ENCODE results near the gene PLCH2. TPM values are rescaled to one million over a fixed set of nuclear protein-coding genes. Genes with fewer than 3 reads are reported as not detected.

The PLCH2 gene
- total and polyA plus RNA-seq, 2 donors (not counting 3 experiments of a cell fraction or from before 2014, with no cell fraction given), result 0.19 to 0.31 TPM

DNA sequence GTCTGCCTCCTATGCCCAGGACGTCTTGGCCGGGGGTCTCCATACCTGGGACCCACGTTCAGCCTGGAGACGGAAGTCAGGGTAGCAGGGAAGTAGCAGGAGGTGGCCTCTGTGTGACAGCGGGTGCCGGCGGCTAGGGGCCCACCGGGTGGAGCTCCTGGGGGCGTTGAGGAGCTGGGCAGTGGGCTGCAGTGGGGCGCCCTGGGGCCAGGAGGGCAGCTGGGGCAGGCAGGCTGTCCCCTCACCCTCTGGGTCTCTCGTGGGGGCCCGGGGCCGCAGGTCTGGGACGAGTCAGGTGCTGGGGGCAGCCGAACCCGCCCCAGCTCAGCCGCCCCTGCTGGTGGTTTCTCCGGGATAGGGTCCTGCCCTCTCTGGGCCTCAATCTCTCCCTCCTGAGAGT is 49.0 kb upstream of the PLCH2 start:
- H3K4me3 ChIP-seq (replicated peaks in 1 of 3; ENCODE audit: insufficient read depth in 1 of 3, low read depth in 1 of 3, low read length in 3 of 3), result no peak overlapping the region
- CTCF ChIA-PET, result interaction anchor here (1.3 kb wide), 1 partner anchor 253 kb away, joined by 3 read pairs; no protein-coding TSS in a partner anchor
- H3K9ac ChIP-seq (replicated peaks; ENCODE audit: extremely low read depth, insufficient read depth, low read length), result no peak overlapping the region
- H2AFZ ChIP-seq (ENCODE audit: low read depth, low read length), result no peak overlapping the region
- dilution Hi-C loops (cut with MboI; ENCODE audit: extremely low pct_ligation_motif_present, low sequenced_read_pairs) (no loop called here), intact Hi-C loops (cut with micrococcal nuclease) (no loop called here)
- H3K4me2 ChIP-seq (ENCODE audit: insufficient read depth, low read length), result no peak overlapping the region
- TF ChIP-seq MYC (IDR thresholded peaks at IDR 0.05; ENCODE audit: low read depth, low read length) (no peak), JUN (IDR thresholded peaks at IDR 0.05; ENCODE audit: borderline replicate concordance, insufficient read depth, insufficient read length, low read depth) (no peak), POLR2AphosphoS5 (IDR thresholded peaks at IDR 0.05; ENCODE audit: insufficient read depth, low read depth, low read length) (no peak)
- TF ChIP-seq, protein P1, sequence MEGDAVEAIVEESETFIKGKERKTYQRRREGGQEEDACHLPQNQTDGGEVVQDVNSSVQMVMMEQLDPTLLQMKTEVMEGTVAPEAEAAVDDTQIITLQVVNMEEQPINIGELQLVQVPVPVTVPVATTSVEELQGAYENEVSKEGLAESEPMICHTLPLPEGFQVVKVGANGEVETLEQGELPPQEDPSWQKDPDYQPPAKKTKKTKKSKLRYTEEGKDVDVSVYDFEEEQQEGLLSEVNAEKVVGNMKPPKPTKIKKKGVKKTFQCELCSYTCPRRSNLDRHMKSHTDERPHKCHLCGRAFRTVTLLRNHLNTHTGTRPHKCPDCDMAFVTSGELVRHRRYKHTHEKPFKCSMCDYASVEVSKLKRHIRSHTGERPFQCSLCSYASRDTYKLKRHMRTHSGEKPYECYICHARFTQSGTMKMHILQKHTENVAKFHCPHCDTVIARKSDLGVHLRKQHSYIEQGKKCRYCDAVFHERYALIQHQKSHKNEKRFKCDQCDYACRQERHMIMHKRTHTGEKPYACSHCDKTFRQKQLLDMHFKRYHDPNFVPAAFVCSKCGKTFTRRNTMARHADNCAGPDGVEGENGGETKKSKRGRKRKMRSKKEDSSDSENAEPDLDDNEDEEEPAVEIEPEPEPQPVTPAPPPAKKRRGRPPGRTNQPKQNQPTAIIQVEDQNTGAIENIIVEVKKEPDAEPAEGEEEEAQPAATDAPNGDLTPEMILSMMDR (IDR thresholded peaks at IDR 0.05; ENCODE audit: extremely low read depth in 1 of 2, insufficient read depth in 1 of 2, low read depth in 1 of 2, low read length in 2 of 2), result no peak
- no TSS peak for BruUV-seq (replicated peaks)
- H4K20me1 ChIP-seq (replicated peaks; ENCODE audit: control insufficient read depth, extremely low read depth, insufficient read depth, low read length), result no peaks in the 10 kb centered on the region
- H3K79me2 ChIP-seq (ENCODE audit: control insufficient read depth, insufficient read depth, low read length), result no peaks in the 10 kb centered on the region
- no peaks in the 10 kb centered on the region for H3K36me3 ChIP-seq (ENCODE audit: control insufficient read depth in 2 of 2, extremely low read depth in 1 of 2, insufficient read depth in 2 of 2, low read length in 2 of 2)
- DNase-seq (ENCODE audit: low read depth, low spot score), result no peak
- no peaks in the 10 kb centered on the region for H3K4me1 ChIP-seq (ENCODE audit: control insufficient read depth, extremely low read depth, insufficient read depth, low read length)
- H3K9me1 ChIP-seq (replicated peaks; ENCODE audit: control insufficient read depth, extremely low read depth, insufficient read depth, low read length), result no peaks in the 10 kb centered on the region
- POLR2A ChIA-PET, result no interaction called here
- H3K9me3 ChIP-seq (replicated peaks; ENCODE audit: control insufficient read depth, insufficient read depth, low read length), result no peaks in the 10 kb centered on the region
- no peak overlapping the region for H3K27ac ChIP-seq (ENCODE audit: insufficient read depth, low read depth, low read length)
- no peak for FAIRE-seq
- no peaks in the 10 kb centered on the region for H3K27me3 ChIP-seq (ENCODE audit: control insufficient read depth in 2 of 2, insufficient read depth in 2 of 2, low read length in 2 of 2)

DNA sequence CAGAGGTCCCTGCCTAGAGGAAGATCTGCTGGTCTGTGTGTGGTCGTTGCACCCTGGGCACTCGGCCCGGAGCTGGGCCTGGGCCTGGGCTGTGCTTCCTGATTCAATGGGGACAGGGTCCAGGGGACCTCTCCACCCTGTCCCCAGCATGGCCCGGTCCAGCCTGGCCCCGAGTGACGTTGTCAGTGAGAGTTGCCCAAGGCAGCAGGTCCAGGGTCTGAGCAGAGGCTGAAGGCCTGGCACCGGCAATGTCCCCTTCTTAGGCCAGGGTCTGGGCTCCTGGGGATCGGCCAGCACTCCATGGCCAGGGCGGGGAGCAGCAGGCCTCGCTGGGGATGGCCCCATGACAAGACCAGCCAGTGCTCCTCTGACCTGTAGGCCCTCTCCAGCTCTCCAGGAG is 48.1 kb upstream of the PLCH2 start:
- Histone ChIP-seq H3K9ac (replicated peaks; ENCODE audit: extremely low read depth, insufficient read depth, low read length) (no peak overlapping the region), H3K9me1 (replicated peaks; ENCODE audit: control insufficient read depth, extremely low read depth, insufficient read depth, low read length) (no peaks in the 10 kb centered on the region)

More for the DNA sequence above, 48.1 kb upstream of the PLCH2 start:
- Histone ChIP-seq H3K27ac (ENCODE audit: insufficient read depth, low read depth, low read length) (no peak overlapping the region), H3K79me2 (ENCODE audit: control insufficient read depth, insufficient read depth, low read length) (no peaks in the 10 kb centered on the region), H2AFZ (ENCODE audit: low read depth, low read length) (no peak overlapping the region), H3K27me3 (ENCODE audit: control insufficient read depth in 2 of 2, insufficient read depth in 2 of 2, low read length in 2 of 2) (no peaks in the 10 kb centered on the region), H3K4me1 (ENCODE audit: control insufficient read depth, extremely low read depth, insufficient read depth, low read length) (no peaks in the 10 kb centered on the region), H3K4me2 (ENCODE audit: insufficient read depth, low read length) (no peak overlapping the region), H3K4me3 (replicated peaks in 1 of 3; ENCODE audit: insufficient read depth in 1 of 3, low read depth in 1 of 3, low read length in 3 of 3) (no peak overlapping the region), H3K9me3 (replicated peaks; ENCODE audit: control insufficient read depth, insufficient read depth, low read length) (no peaks in the 10 kb centered on the region), H4K20me1 (replicated peaks; ENCODE audit: control insufficient read depth, extremely low read depth, insufficient read depth, low read length) (no peaks in the 10 kb centered on the region), H3K36me3 (ENCODE audit: control insufficient read depth in 2 of 2, extremely low read depth in 1 of 2, insufficient read depth in 2 of 2, low read length in 2 of 2) (no peaks in the 10 kb centered on the region)
- ChIA-PET CTCF (no interaction called here), POLR2A (no interaction called here)
- no peak for TF ChIP-seq EZH2 (IDR thresholded peaks at IDR 0.05; ENCODE audit: borderline replicate concordance, low read depth, low read length, severe bottlenecking)
- no peak for TF ChIP-seq GATA2 (IDR thresholded peaks at IDR 0.05; ENCODE audit: insufficient read depth, insufficient read length, low read depth, low read length)
- TF ChIP-seq POLR2A (IDR thresholded peaks at IDR 0.05; ENCODE audit: low read depth, low read length), result no peak
- TF ChIP-seq, protein P1 (IDR thresholded peaks at IDR 0.05; ENCODE audit: extremely low read depth in 1 of 2, insufficient read depth in 1 of 2, low read depth in 1 of 2, low read length in 2 of 2), result no peak
- TF ChIP-seq, protein P2, sequence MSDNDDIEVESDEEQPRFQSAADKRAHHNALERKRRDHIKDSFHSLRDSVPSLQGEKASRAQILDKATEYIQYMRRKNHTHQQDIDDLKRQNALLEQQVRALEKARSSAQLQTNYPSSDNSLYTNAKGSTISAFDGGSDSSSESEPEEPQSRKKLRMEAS (IDR thresholded peaks at IDR 0.05; ENCODE audit: insufficient read depth, insufficient read length), result no peak
- TF ChIP-seq JUN (IDR thresholded peaks at IDR 0.05; ENCODE audit: borderline replicate concordance, insufficient read depth, insufficient read length, low read depth), result no peak
- DNase-seq (ENCODE audit: low read depth, low spot score) (no peak), FAIRE-seq (no peak)
- BruUV-seq (replicated peaks), result no TSS peak
- dilution Hi-C loops (cut with MboI; ENCODE audit: extremely low pct_ligation_motif_present, low sequenced_read_pairs), result no loop called here
- intact Hi-C loops (cut with micrococcal nuclease), result no loop called here

All from endothelial cell of umbilical vein (primary cell).